SIG-M5 treated with dmso at 0.1 percent for 504 hours (cell line): Measurements from ENCODE around the gene GSC2.

Source experiments
- DNase-seq: peaks from one replicate; lab custom pipeline; 2025; ENCODE audit not compliant: unreplicated experiment; lab: John Stamatoyannopoulos, UW

GSC2 gene

DNA sequence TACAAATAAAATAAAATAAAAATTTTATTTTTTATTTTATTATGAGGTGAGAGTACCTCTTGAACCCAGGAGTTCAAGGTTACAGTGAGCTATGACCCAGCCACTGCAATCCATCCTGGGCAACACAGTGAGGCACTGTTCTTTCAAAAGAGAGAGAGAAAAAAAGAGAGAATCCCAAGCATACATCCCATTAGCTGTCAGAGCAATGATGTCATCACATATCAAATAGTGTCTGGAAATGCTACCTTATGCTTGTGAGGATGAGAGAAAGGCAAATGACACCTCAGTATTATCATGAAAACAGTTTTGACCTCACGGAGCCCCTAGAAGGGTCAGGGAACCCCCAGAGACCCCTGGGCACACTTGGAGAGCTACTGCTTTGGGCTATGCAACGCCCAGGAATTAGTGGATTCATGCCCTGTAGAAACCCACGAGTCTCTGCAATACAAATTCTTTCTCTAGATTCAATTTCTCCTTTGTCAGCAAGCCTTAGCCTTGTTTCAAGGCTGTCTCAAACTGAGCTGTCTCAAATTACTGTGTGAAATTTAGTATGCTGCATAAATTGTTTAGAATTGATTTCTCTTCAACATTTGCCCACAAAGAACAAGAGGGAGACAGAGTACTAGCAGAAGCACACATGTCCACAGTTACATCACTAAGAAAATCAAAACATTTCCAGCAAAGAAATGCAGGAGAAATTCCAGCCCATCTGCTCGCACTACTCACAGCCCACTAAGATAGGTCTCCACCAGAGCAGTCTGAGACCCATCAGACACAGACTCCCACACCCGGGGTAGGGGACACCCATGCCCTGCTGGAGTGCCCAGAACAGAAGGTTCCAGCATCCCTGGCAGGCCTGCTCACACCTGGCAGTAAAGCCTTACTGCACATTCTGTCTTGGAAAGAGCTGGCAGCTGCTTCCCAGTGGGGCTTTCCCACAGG lies 45.9 kb downstream of the GSC2 start:
- DNase-seq = no peak

DNA sequence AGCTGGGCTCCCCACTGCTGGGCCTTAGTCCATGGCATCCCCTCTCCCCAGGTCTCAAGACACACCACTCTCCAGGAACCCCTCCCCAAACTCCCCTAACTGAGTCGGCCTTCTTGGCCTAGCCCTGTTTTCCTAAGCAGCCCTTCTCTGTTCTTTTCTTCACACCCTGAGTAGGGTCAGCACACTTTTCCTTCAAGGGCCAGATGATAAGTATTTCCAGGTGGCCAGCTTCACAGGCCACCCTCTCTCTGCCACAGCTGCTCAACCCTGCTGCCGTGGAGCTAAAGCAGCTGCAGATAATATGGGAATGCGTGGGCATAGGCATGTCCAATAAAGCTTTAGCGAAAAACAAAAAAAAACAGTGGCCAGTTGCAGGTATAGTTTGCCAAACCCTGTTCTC lies 51.9 kb downstream of the GSC2 start:
- no peak for DNase-seq

DNA sequence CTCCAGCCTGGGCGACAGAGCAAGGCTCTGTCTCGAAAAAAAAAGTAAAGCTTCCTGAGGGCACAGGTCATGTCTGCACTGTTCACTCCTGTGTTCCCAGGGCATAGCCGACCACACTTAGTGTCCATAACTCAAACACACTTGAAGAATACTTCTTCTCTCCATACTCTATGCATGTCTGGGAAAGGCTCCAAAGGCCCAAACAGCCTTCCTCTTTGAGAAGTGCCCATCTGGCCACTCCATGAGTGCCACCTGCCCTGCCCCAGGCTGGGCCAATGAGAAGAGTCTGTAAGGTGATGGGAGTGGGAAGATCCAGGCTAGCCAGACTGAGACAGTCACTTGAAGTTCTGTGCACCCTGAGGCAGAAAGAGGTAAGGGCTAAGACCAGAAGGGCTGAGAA lies 52.6 kb downstream of the GSC2 start:
- DNase-seq = no peak
